Skeletal muscle tissue (tissue), 4 donors: ENCODE results near the gene CHRNA5. TPM values are rescaled to one million over a fixed set of nuclear protein-coding genes. Genes with fewer than 3 reads are reported as not detected.
"Not testable (repeated sequence)": the region's sequence is repeated elsewhere in the genome, so short reads cannot be mapped to it uniquely, and the experiment has no call there.

ENCODE experiments used
- H3K27ac ChIP-seq: one replicate; pipeline ENCODE4 v1.7.0; 2013; ENCODE audit warnings: mild to moderate bottlenecking, low read depth, low read length, inconsistent platforms
- H3K27me3 ChIP-seq, 3 donors: one replicate each; pipeline ENCODE4 v1.7.0; 2013; ENCODE audit warnings: low read length in 3 of 3; ENCODE audit not compliant: control insufficient read depth in 3 of 3, insufficient read depth in 3 of 3
- H3K36me3 ChIP-seq, 3 donors: one replicate each; pipeline ENCODE4 v1.7.0; 2013; ENCODE audit warnings: low read length in 3 of 3; ENCODE audit not compliant: control insufficient read depth in 3 of 3, insufficient read depth in 3 of 3
- H3K4me1 ChIP-seq, 3 donors: one replicate each; pipeline ENCODE4 v1.7.0; 2013; ENCODE audit warnings: low read length in 3 of 3, mild to moderate bottlenecking in 3 of 3; ENCODE audit not compliant: control insufficient read depth in 3 of 3, insufficient read depth in 3 of 3
- H3K4me3 ChIP-seq, 3 donors: one replicate each; pipeline ENCODE4 v1.7.0; 2013; ENCODE audit warnings: low read length in 3 of 3
- H3K9ac ChIP-seq, 3 donors: one replicate each; pipeline ENCODE4 v1.7.0; 2013; ENCODE audit warnings: low read length in 3 of 3, mild to moderate bottlenecking in 3 of 3, moderate library complexity in 2 of 3, low read depth in 1 of 3
- H3K9me3 ChIP-seq, 3 donors: one replicate each; pipeline ENCODE4 v1.7.0; 2013; ENCODE audit warnings: low read length in 3 of 3; ENCODE audit not compliant: control insufficient read depth in 3 of 3
- total RNA-seq: library from RNA; depleted of rRNA; stranded (reverse); fragments of >200 nt; gene quantifications from one replicate; pipeline ENCODE4 v1.2.3, GENCODE V29; 2014
- donor health status: Osteomylitis.

The CHRNA5 gene
- total RNA-seq, 1 donor from 2014 or later: 0.52 TPM

DNA sequence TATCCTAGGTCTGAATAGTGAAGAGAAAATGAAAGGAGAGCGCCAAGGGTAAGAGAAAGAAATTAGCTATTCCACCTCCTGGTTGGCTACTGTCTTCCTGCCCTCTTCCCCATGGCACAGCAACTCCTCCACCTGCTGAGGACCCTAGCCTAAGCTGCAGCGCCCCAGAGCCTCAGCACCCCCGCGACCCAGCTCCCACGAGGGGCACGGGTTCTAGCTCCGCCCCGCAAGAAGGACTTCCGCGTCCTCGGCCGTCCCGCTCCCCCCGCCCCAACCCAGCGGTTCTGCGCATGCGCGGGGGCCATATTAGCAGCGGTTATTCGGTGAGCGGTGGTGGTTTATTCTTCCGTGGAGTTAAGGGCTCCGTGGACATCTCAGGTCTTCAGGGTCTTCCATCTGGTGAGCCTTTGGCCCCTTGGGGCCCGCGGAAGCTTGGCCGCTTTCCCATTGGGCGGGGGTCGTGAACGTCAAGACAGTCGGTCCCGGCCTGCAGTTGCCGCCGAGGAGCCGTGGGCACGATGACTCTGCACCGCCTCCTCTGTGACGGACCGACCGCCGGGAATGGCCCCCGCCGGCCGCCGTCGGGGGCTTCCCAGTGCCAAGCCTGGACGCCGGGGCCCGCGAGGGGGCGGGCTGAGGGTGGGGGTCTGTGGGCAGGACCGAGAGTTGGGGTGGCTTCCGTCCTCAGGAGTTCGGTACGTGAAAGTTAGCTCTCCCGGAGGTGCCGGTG lies 25.0 kb upstream of the CHRNA5 start, which contains the start of gene PSMA4:
PSMA4 (plus strand) TSS at position 304 of the 730 bp plus-strand sequence. CDS start 1,484 bp downstream, outside the sequence.
- no peaks in the 10 kb centered on the region for H3K9me3 ChIP-seq
- H3K4me1 ChIP-seq: peaks cover 14 to 20% (median 19%) of the 10 kb centered on the region in 3 donors
- H3K27me3 ChIP-seq: no peaks in the 10 kb centered on the region
- peak within 1 kb of the TSS; percentile 97 to 100 (median 98) for H3K4me3 ChIP-seq
- H3K9ac ChIP-seq: peak within 1 kb of the TSS; percentile 96 to 99 (median 97)
- H3K27ac ChIP-seq: peak within 1 kb of the TSS; percentile 96
- H3K36me3 ChIP-seq: peaks cover 9 to 23% (median 20%) of the 10 kb centered on the region in 3 donors

DNA sequence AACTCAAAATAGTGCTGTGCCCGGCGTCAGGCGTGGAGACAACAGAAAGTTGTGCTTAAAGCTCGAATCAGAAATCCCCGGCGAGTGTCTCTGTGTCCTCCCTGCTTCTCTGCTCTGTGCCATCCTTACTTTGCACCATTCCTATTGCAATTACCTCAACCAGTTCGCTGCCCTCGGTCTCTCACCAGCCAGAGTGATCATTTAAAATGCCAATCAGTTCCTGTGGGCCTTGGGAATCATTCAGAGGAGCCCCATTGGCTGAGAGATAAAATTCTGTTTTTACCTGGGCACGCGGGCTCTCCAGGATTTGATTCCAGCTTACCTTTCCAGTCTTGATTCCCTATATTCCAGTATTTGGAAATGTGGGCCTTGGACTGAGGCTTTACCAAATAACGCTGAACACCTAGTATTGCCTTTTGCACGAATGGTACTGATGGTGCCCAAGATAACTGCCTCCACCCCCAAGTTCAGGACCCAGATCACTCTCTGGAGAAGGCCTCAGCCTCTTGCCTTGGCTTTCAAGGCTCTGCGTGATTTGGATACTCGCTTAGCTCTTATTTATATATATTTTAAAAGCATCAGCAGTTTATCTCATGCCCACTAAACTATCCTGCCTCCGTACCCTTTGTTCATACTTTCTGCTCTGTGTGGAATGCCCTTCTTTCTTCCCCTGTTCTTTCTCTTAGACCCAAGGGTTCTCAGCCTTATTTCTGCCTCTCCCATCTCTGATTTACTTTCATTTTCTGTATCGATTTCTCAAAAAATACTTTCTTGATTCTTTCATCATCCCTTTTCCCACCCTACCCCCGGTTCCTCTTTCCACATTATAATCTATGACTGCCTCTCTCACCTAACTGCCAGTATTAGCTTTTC lies 24.2 kb upstream of the CHRNA5 start:
- peaks cover 14 to 20% (median 19%) of the 10 kb centered on the region in 3 donors for H3K4me1 ChIP-seq
- H3K27me3 ChIP-seq: no peaks in the 10 kb centered on the region
- peak overlapping the region; percentile 97 to 100 (median 98) for H3K4me3 ChIP-seq
- H3K9me3 ChIP-seq: no peaks in the 10 kb centered on the region
- peak overlapping the region; percentile 93 to 97 (median 96) for H3K9ac ChIP-seq
- peak overlapping the region; percentile 96 for H3K27ac ChIP-seq
- peaks cover 16 to 31% (median 28%) of the 10 kb centered on the region in 3 donors for H3K36me3 ChIP-seq

DNA sequence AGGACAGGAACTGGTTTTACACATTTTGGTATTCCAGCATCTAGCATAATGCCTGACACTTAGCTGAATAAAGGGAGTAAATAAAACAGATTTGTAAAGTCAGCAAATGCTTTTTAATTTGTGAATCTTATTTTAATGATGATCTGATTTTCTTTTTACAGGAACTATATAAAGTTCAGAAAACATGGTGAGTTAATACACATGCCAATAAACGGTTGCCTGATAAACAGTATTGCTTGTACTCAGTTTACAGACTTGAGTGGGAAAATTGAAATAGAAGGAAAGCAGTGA lies 23.6 kb upstream of the CHRNA5 start:
- peaks cover 14 to 20% (median 19%) of the 10 kb centered on the region in 3 donors for H3K4me1 ChIP-seq
- H3K36me3 ChIP-seq: peaks cover 22 to 37% (median 32%) of the 10 kb centered on the region in 3 donors
- peak overlapping the region; percentile 93 to 97 (median 96) for H3K9ac ChIP-seq
- no peaks in the 10 kb centered on the region for H3K9me3 ChIP-seq
- peak overlapping the region; percentile 97 to 100 (median 98) for H3K4me3 ChIP-seq
- peak overlapping the region; percentile 96 for H3K27ac ChIP-seq
- no peaks in the 10 kb centered on the region for H3K27me3 ChIP-seq

DNA sequence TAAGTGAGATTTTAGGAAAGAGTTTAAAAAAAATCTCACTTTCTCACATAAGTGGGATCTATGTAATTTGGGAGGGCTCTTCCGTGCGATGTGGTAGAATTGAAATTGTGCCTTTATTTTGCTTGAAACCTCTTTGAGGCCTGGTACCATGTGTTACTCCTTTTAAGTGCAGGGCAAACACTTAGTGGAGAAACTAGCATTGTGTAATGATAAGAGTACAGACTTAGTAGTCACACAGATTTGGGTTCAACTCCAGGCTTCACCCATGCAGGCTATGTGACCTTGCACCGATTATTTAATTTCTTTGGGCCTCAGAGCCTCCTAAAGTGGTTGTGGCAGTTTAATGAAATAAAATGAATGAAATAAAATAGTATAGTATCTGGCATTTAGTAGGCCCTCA lies 22.7 kb upstream of the CHRNA5 start:
- Histone ChIP-seq H3K4me1 (peaks cover 14 to 20% (median 19%) of the 10 kb centered on the region in 3 donors), H3K9me3 (no peaks in the 10 kb centered on the region), H3K9ac (no peak overlapping the region), H3K36me3 (peaks cover 27 to 46% (median 41%) of the 10 kb centered on the region in 3 donors), H3K27ac (no peak overlapping the region), H3K27me3 (no peaks in the 10 kb centered on the region), H3K4me3 (no peak overlapping the region)

DNA sequence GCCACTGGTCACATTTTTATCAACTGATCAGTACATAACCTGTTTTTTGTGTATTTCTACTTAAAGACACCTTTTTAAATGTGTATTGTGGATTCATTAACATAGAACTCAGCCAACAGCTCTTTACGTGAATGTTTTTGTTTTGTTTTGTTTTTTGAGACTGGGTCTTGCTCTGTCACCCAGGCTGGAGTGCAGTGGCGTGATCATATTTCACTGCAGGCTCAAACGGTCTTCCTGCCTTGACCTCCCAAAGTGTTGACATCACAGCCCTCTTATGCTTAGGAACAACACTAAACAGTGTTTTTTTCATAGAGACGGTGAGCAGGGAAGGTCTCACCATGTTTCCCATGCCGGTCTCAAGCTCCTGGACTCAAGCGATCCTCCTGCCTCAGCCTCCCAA lies 15.1 kb upstream of the CHRNA5 start:
- no peaks in the 10 kb centered on the region for H3K9me3 ChIP-seq
- H3K36me3 ChIP-seq: peaks cover 38 to 55% (median 54%) of the 10 kb centered on the region in 3 donors

DNA sequence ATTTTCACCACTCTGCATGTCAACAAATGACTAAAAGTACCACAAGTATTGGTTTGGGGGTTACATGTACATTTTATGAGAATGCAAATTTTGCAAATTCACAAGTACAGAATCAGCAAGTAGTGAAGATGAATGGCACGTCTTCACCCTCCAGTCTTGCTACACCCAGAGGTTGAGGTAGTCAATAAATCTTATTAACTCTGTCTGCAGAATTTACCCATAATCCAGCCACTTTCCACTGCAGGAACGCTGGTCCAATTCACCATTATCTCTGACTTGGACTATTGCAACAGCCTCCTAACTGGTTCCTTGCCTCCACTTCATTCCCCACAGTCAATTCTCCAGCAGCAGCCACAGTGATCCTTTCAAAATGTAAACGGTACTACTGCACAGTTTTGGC lies 14.5 kb upstream of the CHRNA5 start:
- no peak overlapping the region for H3K9ac ChIP-seq
- H3K27ac ChIP-seq: no peak overlapping the region
- no peak overlapping the region for H3K4me3 ChIP-seq
- no peaks in the 10 kb centered on the region for H3K4me1 ChIP-seq
- no peaks in the 10 kb centered on the region for H3K9me3 ChIP-seq
- H3K36me3 ChIP-seq: peaks cover 33 to 49% (median 48%) of the 10 kb centered on the region in 3 donors
- H3K27me3 ChIP-seq: no peaks in the 10 kb centered on the region

More for the DNA sequence above, 15.1 kb upstream of the CHRNA5 start:
- Histone ChIP-seq H3K4me3 (no peak overlapping the region), H3K9ac (no peak overlapping the region), H3K27ac (no peak overlapping the region), H3K4me1 (no peaks in the 10 kb centered on the region), H3K27me3 (no peaks in the 10 kb centered on the region)

DNA sequence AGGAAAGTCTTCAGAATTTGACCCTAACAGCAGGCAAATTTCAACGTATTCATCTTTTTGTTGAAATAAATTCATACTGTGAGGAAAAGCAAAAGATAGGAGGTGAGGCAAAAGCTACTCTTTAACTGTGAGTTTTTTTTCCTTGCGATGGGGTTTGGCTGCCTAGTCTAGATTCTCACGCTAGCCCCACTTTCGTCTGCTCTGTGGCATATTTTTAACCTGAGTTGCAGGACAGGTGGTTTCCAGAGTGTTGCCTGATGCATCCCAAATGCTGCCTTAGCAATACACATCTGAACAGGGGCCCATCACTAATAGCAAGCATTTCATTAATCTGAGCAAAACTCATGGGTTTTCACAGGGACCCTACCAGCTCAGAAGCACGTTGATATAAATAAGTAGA lies 13.4 kb upstream of the CHRNA5 start:
- Histone ChIP-seq H3K27ac (no peak overlapping the region), H3K9me3 (no peaks in the 10 kb centered on the region), H3K4me3 (no peak overlapping the region), H3K4me1 (no peaks in the 10 kb centered on the region), H3K36me3 (peaks cover 23 to 41% (median 37%) of the 10 kb centered on the region in 3 donors), H3K27me3 (no peaks in the 10 kb centered on the region), H3K9ac (no peak overlapping the region)

DNA sequence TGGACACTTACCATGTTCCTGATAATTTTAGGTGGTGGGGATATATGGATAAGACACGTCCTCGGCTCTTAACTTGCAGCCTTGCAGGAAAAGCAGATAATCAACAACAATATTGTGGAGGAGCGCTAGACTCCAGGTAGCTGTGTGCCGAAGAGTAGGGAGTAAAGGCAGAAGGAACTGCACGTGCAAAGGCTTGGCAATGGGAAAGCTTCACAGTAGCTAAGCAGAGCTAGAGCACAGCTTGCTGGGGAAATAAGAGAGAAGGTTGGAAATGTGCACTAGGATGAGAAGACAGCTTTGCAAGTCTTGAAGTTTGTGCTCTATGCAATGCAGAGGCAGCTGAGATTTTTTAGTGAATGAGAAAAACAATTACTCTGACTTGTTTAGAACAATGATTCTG lies 12.7 kb upstream of the CHRNA5 start:
- no peak overlapping the region for H3K9ac ChIP-seq
- H3K36me3 ChIP-seq: peaks cover 19 to 34% (median 30%) of the 10 kb centered on the region in 3 donors
- H3K27me3 ChIP-seq: no peaks in the 10 kb centered on the region

DNA sequence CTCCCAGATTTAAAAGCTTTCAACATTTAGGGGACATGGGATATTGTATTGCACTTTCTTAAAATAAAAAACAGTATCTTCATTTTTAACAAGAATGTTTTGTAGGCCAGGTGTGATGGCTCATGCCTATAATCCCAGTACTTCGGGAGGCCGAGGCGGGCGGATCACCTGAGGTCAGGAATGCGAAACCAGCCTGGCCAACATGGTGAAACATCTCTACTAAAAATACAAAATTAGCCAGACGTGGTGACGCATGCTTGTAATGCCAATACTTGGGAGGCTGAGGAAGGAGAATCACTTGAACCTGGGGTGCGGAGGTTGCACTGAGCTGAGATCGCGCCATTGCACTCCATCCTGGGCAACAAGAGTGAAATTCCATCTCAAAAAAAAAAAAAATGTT lies 5.1 kb upstream of the CHRNA5 start:
- not testable (repeated sequence) for H3K4me1 ChIP-seq, H3K9me3 ChIP-seq, H3K27me3 ChIP-seq, H3K4me3 ChIP-seq, H3K27ac ChIP-seq, H3K36me3 ChIP-seq, H3K9ac ChIP-seq

More for the DNA sequence above, 12.7 kb upstream of the CHRNA5 start:
- H3K27ac ChIP-seq: no peak overlapping the region
- H3K9me3 ChIP-seq: no peaks in the 10 kb centered on the region
- H3K4me1 ChIP-seq: no peaks in the 10 kb centered on the region
- H3K4me3 ChIP-seq: no peak overlapping the region

DNA sequence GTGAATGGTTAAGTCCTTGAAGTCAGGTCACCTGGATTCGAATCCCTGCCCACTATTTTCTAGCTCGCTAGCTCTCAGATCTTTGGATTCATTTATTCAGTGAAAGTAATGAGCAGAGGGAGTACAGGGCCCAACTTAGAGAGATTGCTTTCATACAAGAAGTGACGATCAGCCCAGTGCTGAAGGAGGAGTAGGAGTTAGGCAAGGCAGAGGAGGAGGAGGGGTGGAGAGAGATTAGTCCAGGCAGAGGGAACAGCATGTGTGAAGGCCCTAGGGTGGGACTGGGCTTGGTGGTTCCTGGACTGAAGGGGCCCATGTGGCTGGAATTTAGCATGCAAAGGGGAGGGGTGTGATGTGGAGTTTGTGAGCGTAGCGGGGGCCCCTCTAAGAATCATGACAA lies 3.8 kb upstream of the CHRNA5 start:
- Histone ChIP-seq H3K27ac (no peak overlapping the region), H3K27me3 (peaks cover 0 to 6% (median 5%) of the 10 kb centered on the region in 3 donors), H3K9me3 (no peaks in the 10 kb centered on the region), H3K9ac (no peak overlapping the region), H3K36me3 (no peaks in the 10 kb centered on the region), H3K4me1 (peaks cover 8 to 9% (median 9%) of the 10 kb centered on the region in 3 donors), H3K4me3 (no peak overlapping the region)
